Bronchial epithelial cell (primary cell): ENCODE measurements around the gene TCTA. TPM values are rescaled to one million over a fixed set of nuclear protein-coding genes. Genes with fewer than 3 reads are reported as not detected.
A peak's percentile ranks its signal among the peaks of the same experiment; 100 is the strongest.

Source experiments
- DNase-seq: peaks from one replicate; pipeline ENCODE4 v3.0.0-alpha.2; 2010; ENCODE audit warnings: low read depth
- FAIRE-seq: peaks from 2 replicates; lab custom pipeline; 2011; peaks lifted over from hg19 to GRCh38; lab: Jason Lieb, UNC
- H3K27me3 ChIP-seq: 2 replicates; pipeline ENCODE4 v1.5.1; 2011; ENCODE audit warnings: low read length; ENCODE audit not compliant: control insufficient read depth, insufficient read depth
- H3K36me3 ChIP-seq: 2 replicates; pipeline ENCODE4 v1.5.1; 2011; ENCODE audit warnings: low read length; ENCODE audit not compliant: control insufficient read depth, insufficient read depth
- H3K4me3 ChIP-seq: 2 replicates; pipeline ENCODE4 v1.5.1; 2011; ENCODE audit warnings: mild to moderate bottlenecking, low read depth, low read length, control low read depth
- CTCF ChIP-seq: IDR thresholded peaks from 2 replicates; pipeline ENCODE4 v1.5.1; 2011; ENCODE audit warnings: mild to moderate bottlenecking, moderate library complexity, low read length, control low read depth, inconsistent platforms; ENCODE audit not compliant: insufficient read depth, severe bottlenecking
- total RNA-seq: library from RNA; depleted of rRNA; stranded (reverse); fragments of >200 nt; gene quantifications from 2 replicates; pipeline ENCODE4 v1.2.1, GENCODE V29; 2014

Gene TCTA
- total RNA-seq, 1 donor from 2014 or later = 4.5 TPM

- H3K4me3 ChIP-seq = no peak overlapping the region
- H3K36me3 ChIP-seq = peaks cover 3% of the 10 kb centered on the region
- no peaks in the 10 kb centered on the region for H3K27me3 ChIP-seq
- no peak for DNase-seq
- TF ChIP-seq CTCF = no peak
- no peak for FAIRE-seq
Observed at GRCh38 chr3:49406571-49407565, 5.4 kb upstream of the TCTA start.

GRCh38 chr3:49410066-49410845 lies 2.0 kb upstream of the TCTA start:
- H3K36me3 ChIP-seq = peaks cover 9% of the 10 kb centered on the region
- no peak for FAIRE-seq
- DNase-seq = no peak
- no peaks in the 10 kb centered on the region for H3K27me3 ChIP-seq
- peak overlapping the region; percentile 71 for H3K4me3 ChIP-seq
- no peak for TF ChIP-seq CTCF

GRCh38 chr3:49410846-49411534 lies 1.2 kb upstream of the TCTA start:
- H3K4me3 ChIP-seq = peak overlapping the region; percentile 71
- FAIRE-seq (no peak), DNase-seq (no peak)
- H3K27me3 ChIP-seq = no peaks in the 10 kb centered on the region
- peaks cover 9% of the 10 kb centered on the region for H3K36me3 ChIP-seq
- TF ChIP-seq CTCF = no peak

- Histone ChIP-seq H3K27me3 (no peaks in the 10 kb centered on the region), H3K4me3 (peak overlapping the region; percentile 71), H3K36me3 (peaks cover 10% of the 10 kb centered on the region)
- TF ChIP-seq CTCF = no peak
- DNase-seq (no peak), FAIRE-seq (no peak)
Observed at GRCh38 chr3:49411535-49411967, 672 bp upstream of the TCTA start.

GRCh38 chr3:49412632-49413337 lies 562 bp downstream of the TCTA start:
- TF ChIP-seq CTCF = no peak
- Histone ChIP-seq H3K36me3 (peaks cover 16% of the 10 kb centered on the region), H3K27me3 (no peaks in the 10 kb centered on the region), H3K4me3 (peak overlapping the region; percentile 79)
- peak; percentile 27 for DNase-seq
- FAIRE-seq = peak; percentile 62
